HEK293 (cell line): ENCODE results near the gene ST6GALNAC6.
A peak's percentile ranks its signal among the peaks of the same experiment; 100 is the strongest.

ENCODE experiments used
- EGR2 ChIP-seq: fragments of 450-650 bp; formaldehyde crosslinking; IDR thresholded peaks from 2 replicates; pipeline ENCODE4 v1.5.1; 2016; ENCODE audit warnings: low read depth, missing biosample characterization, missing genetic modification characterization
- FEZF1 ChIP-seq: fragments of 450-650 bp; formaldehyde crosslinking; IDR thresholded peaks from 2 replicates; pipeline ENCODE4 v1.5.1; 2016; ENCODE audit warnings: missing biosample characterization, missing genetic modification characterization
- GLIS1 ChIP-seq: fragments of 450-650 bp; formaldehyde crosslinking; IDR thresholded peaks from 2 replicates; pipeline ENCODE4 v1.5.1; 2016; ENCODE audit warnings: missing biosample characterization, missing genetic modification characterization
- HOXC10 ChIP-seq: sonication (generic); formaldehyde crosslinking; IDR thresholded peaks from 2 replicates; pipeline ENCODE4 v1.8.1; 2023; ENCODE audit warnings: mild to moderate bottlenecking, missing genetic modification reagents
- OSR2 ChIP-seq: fragments of 450-650 bp; formaldehyde crosslinking; IDR thresholded peaks from 2 replicates; pipeline ENCODE4 v1.5.1; 2016; ENCODE audit warnings: missing biosample characterization, missing genetic modification characterization
- SP2 ChIP-seq: fragments of 450-650 bp; formaldehyde crosslinking; IDR thresholded peaks from 2 replicates; pipeline ENCODE4 v1.5.1; 2016; ENCODE audit warnings: missing biosample characterization, missing genetic modification characterization
- SP3 ChIP-seq: fragments of 450-650 bp; formaldehyde crosslinking; IDR thresholded peaks from 2 replicates; pipeline ENCODE4 v1.5.1; 2016; ENCODE audit warnings: missing biosample characterization, missing genetic modification characterization
- SP7 ChIP-seq: fragments of 450-650 bp; formaldehyde crosslinking; IDR thresholded peaks from 2 replicates; pipeline ENCODE4 v1.5.1; 2016; ENCODE audit warnings: missing biosample characterization, missing genetic modification characterization
- ZBTB48 ChIP-seq: fragments of 450-650 bp; formaldehyde crosslinking; IDR thresholded peaks from 2 replicates; pipeline ENCODE4 v1.5.1; 2016; ENCODE audit warnings: missing biosample characterization, missing genetic modification characterization
- ZFHX2 ChIP-seq: fragments of 450-650 bp; formaldehyde crosslinking; conservative IDR thresholded peaks from 2 replicates; pipeline ENCODE4 v1.5.1; 2016; ENCODE audit warnings: missing biosample characterization, missing genetic modification characterization
- ZFP3 ChIP-seq: fragments of 450-650 bp; formaldehyde crosslinking; IDR thresholded peaks from 2 replicates; pipeline ENCODE4 v1.5.1; 2016; ENCODE audit warnings: low read depth, missing biosample characterization, missing genetic modification characterization
- ZNF121 ChIP-seq: fragments of 450-650 bp; formaldehyde crosslinking; IDR thresholded peaks from 2 replicates; pipeline ENCODE4 v1.5.1; 2016; ENCODE audit warnings: missing biosample characterization, missing genetic modification characterization
- ZNF157 ChIP-seq: fragments of 450-650 bp; formaldehyde crosslinking; IDR thresholded peaks from 2 replicates; pipeline ENCODE4 v1.5.1; 2016; ENCODE audit warnings: missing biosample characterization, missing genetic modification characterization
- ZNF214 ChIP-seq: fragments of 450-650 bp; formaldehyde crosslinking; IDR thresholded peaks from 2 replicates; pipeline ENCODE4 v1.5.1; 2017; ENCODE audit warnings: missing biosample characterization, mild to moderate bottlenecking, missing genetic modification characterization, borderline replicate concordance
- ZNF24 ChIP-seq: fragments of 450-650 bp; formaldehyde crosslinking; IDR thresholded peaks from 2 replicates; pipeline ENCODE4 v1.5.1; 2016; ENCODE audit warnings: missing biosample characterization, missing genetic modification characterization
- ZNF292 ChIP-seq: fragments of 450-650 bp; formaldehyde crosslinking; IDR thresholded peaks from 2 replicates; pipeline ENCODE4 v1.5.1; 2016; ENCODE audit warnings: low read depth, missing biosample characterization, missing genetic modification characterization, borderline replicate concordance
- ZNF335 ChIP-seq: fragments of 450-650 bp; formaldehyde crosslinking; conservative IDR thresholded peaks from 2 replicates; pipeline ENCODE4 v1.5.1; 2016; ENCODE audit warnings: missing biosample characterization, missing genetic modification characterization
- ZNF354C ChIP-seq: fragments of 450-650 bp; formaldehyde crosslinking; IDR thresholded peaks from 2 replicates; pipeline ENCODE4 v1.5.1; 2016; ENCODE audit warnings: missing biosample characterization, missing genetic modification characterization, low read depth, borderline replicate concordance
- ZNF394 ChIP-seq: fragments of 450-650 bp; formaldehyde crosslinking; IDR thresholded peaks from 2 replicates; pipeline ENCODE4 v1.5.1; 2016; ENCODE audit warnings: missing biosample characterization, missing genetic modification characterization, mild to moderate bottlenecking, moderate library complexity, borderline replicate concordance
- ZNF416 ChIP-seq: fragments of 450-650 bp; formaldehyde crosslinking; IDR thresholded peaks from 2 replicates; pipeline ENCODE4 v1.5.1; 2016; ENCODE audit warnings: missing biosample characterization, missing genetic modification characterization
- ZNF677 ChIP-seq: fragments of 450-650 bp; IDR thresholded peaks from 2 replicates; pipeline ENCODE4 v1.5.0; 2018; ENCODE audit warnings: missing biosample characterization, mild to moderate bottlenecking, missing genetic modification characterization, moderate library complexity
- ZNF692 ChIP-seq: fragments of 450-650 bp; formaldehyde crosslinking; IDR thresholded peaks from 2 replicates; pipeline ENCODE4 v1.5.1; 2016; ENCODE audit warnings: missing biosample characterization, missing genetic modification characterization
- ZNF701 ChIP-seq: fragments of 450-650 bp; formaldehyde crosslinking; IDR thresholded peaks from 2 replicates; pipeline ENCODE4 v1.5.1; 2016; ENCODE audit warnings: missing biosample characterization, missing genetic modification characterization
- ZNF837 ChIP-seq: fragments of 450-650 bp; formaldehyde crosslinking; IDR thresholded peaks from 2 replicates; pipeline ENCODE4 v1.5.1; 2016; ENCODE audit warnings: missing biosample characterization, missing genetic modification characterization
- ZSCAN18 ChIP-seq: fragments of 450-650 bp; formaldehyde crosslinking; IDR thresholded peaks from 2 replicates; pipeline ENCODE4 v1.5.1; 2016; ENCODE audit warnings: missing biosample characterization, missing genetic modification characterization
- ZXDB ChIP-seq: fragments of 450-650 bp; formaldehyde crosslinking; IDR thresholded peaks from 2 replicates; pipeline ENCODE4 v1.5.1; 2016; ENCODE audit warnings: missing biosample characterization, missing genetic modification characterization
- TF ChIP-seq, protein P1 (sequence below): fragments of 450-650 bp; formaldehyde crosslinking; IDR thresholded peaks from 2 replicates; pipeline ENCODE4 v1.5.1; 2016; ENCODE audit warnings: missing biosample characterization, missing genetic modification characterization
- TF ChIP-seq, protein P2 (sequence below): fragments of 450-650 bp; formaldehyde crosslinking; IDR thresholded peaks from 2 replicates; pipeline ENCODE4 v1.5.0; 2017; ENCODE audit warnings: missing biosample characterization, missing genetic modification characterization, borderline replicate concordance
- TF ChIP-seq, protein P3 (sequence below): fragments of 450-650 bp; formaldehyde crosslinking; IDR thresholded peaks from 2 replicates; pipeline ENCODE4 v1.5.1; 2016; ENCODE audit warnings: missing biosample characterization, missing genetic modification characterization, borderline replicate concordance

ST6GALNAC6 gene

GRCh38 chr9:127943731-127944144, 44.3 kb upstream of the ST6GALNAC6 start (continued):
- TF ChIP-seq ZNF416 (tag by site-specific recombination): no peak
- no peak for TF ChIP-seq ZNF292 (tag by site-specific recombination)
- TF ChIP-seq ZFHX2 (tag by site-specific recombination): peak; percentile 52
- TF ChIP-seq HOXC10 (CRISPR knock-in tag): no peak
- TF ChIP-seq ZXDB (tag by site-specific recombination): no peak
- TF ChIP-seq ZNF214 (tag by site-specific recombination): no peak
- TF ChIP-seq, protein P1, sequence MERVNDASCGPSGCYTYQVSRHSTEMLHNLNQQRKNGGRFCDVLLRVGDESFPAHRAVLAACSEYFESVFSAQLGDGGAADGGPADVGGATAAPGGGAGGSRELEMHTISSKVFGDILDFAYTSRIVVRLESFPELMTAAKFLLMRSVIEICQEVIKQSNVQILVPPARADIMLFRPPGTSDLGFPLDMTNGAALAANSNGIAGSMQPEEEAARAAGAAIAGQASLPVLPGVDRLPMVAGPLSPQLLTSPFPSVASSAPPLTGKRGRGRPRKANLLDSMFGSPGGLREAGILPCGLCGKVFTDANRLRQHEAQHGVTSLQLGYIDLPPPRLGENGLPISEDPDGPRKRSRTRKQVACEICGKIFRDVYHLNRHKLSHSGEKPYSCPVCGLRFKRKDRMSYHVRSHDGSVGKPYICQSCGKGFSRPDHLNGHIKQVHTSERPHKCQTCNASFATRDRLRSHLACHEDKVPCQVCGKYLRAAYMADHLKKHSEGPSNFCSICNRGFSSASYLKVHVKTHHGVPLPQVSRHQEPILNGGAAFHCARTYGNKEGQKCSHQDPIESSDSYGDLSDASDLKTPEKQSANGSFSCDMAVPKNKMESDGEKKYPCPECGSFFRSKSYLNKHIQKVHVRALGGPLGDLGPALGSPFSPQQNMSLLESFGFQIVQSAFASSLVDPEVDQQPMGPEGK (tag by site-specific recombination): peak; percentile 77
- TF ChIP-seq ZNF677 (tag by site-specific recombination): no peak
- TF ChIP-seq ZNF121 (tag by site-specific recombination): no peak
- TF ChIP-seq ZNF157 (tag by site-specific recombination): no peak
- no peak for TF ChIP-seq SP7 (tag by site-specific recombination)
- TF ChIP-seq, protein P2, sequence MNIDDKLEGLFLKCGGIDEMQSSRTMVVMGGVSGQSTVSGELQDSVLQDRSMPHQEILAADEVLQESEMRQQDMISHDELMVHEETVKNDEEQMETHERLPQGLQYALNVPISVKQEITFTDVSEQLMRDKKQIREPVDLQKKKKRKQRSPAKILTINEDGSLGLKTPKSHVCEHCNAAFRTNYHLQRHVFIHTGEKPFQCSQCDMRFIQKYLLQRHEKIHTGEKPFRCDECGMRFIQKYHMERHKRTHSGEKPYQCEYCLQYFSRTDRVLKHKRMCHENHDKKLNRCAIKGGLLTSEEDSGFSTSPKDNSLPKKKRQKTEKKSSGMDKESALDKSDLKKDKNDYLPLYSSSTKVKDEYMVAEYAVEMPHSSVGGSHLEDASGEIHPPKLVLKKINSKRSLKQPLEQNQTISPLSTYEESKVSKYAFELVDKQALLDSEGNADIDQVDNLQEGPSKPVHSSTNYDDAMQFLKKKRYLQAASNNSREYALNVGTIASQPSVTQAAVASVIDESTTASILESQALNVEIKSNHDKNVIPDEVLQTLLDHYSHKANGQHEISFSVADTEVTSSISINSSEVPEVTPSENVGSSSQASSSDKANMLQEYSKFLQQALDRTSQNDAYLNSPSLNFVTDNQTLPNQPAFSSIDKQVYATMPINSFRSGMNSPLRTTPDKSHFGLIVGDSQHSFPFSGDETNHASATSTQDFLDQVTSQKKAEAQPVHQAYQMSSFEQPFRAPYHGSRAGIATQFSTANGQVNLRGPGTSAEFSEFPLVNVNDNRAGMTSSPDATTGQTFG: no peak
- no peak for TF ChIP-seq ZNF335 (tag by site-specific recombination)
- no peak for TF ChIP-seq ZNF692 (tag by site-specific recombination)
- no peak for TF ChIP-seq ZSCAN18 (tag by site-specific recombination)
- TF ChIP-seq OSR2: no peak
- TF ChIP-seq GLIS1 (tag by site-specific recombination): peak; percentile 63
- TF ChIP-seq ZBTB48: no peak; the same call in 1 of the 2 replicates
- TF ChIP-seq, protein P3, sequence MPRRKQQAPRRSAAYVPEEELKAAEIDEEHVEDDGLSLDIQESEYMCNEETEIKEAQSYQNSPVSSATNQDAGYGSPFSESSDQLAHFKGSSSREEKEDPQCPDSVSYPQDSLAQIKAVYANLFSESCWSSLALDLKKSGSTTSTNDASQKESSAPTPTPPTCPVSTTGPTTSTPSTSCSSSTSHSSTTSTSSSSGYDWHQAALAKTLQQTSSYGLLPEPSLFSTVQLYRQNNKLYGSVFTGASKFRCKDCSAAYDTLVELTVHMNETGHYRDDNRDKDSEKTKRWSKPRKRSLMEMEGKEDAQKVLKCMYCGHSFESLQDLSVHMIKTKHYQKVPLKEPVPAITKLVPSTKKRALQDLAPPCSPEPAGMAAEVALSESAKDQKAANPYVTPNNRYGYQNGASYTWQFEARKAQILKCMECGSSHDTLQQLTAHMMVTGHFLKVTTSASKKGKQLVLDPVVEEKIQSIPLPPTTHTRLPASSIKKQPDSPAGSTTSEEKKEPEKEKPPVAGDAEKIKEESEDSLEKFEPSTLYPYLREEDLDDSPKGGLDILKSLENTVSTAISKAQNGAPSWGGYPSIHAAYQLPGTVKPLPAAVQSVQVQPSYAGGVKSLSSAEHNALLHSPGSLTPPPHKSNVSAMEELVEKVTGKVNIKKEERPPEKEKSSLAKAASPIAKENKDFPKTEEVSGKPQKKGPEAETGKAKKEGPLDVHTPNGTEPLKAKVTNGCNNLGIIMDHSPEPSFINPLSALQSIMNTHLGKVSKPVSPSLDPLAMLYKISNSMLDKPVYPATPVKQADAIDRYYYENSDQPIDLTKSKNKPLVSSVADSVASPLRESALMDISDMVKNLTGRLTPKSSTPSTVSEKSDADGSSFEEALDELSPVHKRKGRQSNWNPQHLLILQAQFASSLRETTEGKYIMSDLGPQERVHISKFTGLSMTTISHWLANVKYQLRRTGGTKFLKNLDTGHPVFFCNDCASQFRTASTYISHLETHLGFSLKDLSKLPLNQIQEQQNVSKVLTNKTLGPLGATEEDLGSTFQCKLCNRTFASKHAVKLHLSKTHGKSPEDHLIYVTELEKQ (tag by site-specific recombination): no peak
- no peak for TF ChIP-seq ZNF394 (tag by site-specific recombination)
- TF ChIP-seq ZNF24 (tag by site-specific recombination): no peak
- TF ChIP-seq SP3 (tag by site-specific recombination): peak; percentile 54
- peak; percentile 49; the same call in 1 of the 2 replicates for TF ChIP-seq EGR2 (tag by site-specific recombination)
- no peak for TF ChIP-seq FEZF1 (tag by site-specific recombination)
- no peak for TF ChIP-seq ZFP3 (tag by site-specific recombination)
- 0 out of 2 replicates have a peak, but pooled peaks have one; percentile 25 for TF ChIP-seq SP2 (tag by site-specific recombination)
- no peak for TF ChIP-seq ZNF701 (tag by site-specific recombination)
- no peak for TF ChIP-seq ZNF354C
- TF ChIP-seq ZNF837 (tag by site-specific recombination): no peak
